ENCODE data around the gene MTLN. TPM values are rescaled to one million over a fixed set of nuclear protein-coding genes. Genes with fewer than 3 reads are reported as not detected.

Gene MTLN
- total and polyA plus RNA-seq, 2 of the 13 experiments (the other 11 are each of a cell fraction or from before 2014, with no cell fraction given), result 37.1 to 50.4 TPM

DNA sequence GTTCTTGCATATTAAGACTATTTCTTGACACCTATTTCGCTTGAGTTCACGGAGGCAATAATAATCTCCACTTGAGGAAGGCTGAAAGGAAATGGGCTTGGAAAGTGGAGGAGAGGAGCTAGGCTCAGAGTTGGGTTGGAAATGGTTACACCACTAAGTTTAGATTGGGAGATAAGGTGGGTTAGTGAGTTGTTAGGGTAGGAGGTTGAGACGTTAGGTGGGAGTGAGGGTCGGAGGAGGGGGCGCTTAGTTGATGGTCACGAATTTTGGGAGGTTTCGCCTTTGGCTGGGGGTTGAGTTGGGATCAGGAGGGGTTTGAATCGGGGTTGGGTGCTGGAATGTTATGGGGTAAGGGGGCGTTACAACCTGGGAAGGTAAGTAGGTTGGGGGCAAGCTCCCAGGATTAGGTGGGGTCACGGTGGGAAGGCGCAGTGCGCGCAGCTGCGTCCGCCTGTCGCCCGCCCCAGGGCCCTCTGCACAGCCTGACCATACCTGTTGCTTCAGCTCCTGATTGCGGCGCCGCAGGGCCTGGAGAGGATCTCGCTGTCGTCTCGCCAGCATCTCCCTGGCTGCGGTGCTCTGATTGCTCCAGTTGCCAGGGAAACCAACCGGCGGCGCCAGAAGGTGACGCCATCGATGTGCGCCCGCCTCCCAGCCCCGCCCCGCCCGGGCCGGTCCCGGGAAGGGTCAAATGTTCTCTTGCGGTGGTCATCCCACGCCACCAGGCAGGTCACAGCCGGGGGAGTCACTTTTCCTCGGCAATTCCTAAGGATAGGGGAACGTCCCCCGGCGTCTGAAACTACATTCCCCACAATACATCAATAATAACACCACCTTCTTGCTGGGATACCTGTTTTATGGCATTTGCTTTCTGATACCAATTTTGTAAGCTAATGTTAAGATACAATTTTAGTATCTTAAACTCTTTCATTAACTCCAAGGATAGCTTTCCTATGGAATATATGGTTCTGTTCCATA is 7.7 kb downstream of the MTLN start, which contains the start of gene NPHP1 (continued):
- TF ChIP-seq, protein P1, sequence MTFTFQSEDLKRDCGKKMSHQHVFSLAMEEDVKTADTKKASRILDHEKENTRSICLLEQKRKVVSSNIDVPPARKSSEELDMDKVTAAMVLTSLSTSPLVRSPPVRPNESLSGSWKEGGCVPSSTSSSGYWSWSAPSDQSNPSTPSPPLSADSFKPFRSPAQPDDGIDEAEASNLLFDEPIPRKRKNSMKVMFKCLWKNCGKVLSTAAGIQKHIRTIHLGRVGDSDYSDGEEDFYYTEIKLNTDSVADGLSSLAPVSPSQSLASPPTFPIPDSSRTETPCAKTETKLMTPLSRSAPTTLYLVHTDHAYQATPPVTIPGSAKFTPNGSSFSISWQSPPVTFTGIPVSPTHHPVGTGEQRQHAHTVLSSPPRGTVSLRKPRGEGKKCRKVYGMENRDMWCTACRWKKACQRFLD (CRISPR knock-in tag; IDR thresholded peaks at IDR 0.05; ENCODE audit: borderline replicate concordance), result no peak; the same call in 1 of the 2 replicates
- no peak for TF ChIP-seq BRCA1 (CRISPR knock-in tag; IDR thresholded peaks at IDR 0.05)
- TF ChIP-seq GATAD1 (CRISPR knock-in tag; IDR thresholded peaks at IDR 0.05), result peak; percentile 96
- TF ChIP-seq, protein P2, sequence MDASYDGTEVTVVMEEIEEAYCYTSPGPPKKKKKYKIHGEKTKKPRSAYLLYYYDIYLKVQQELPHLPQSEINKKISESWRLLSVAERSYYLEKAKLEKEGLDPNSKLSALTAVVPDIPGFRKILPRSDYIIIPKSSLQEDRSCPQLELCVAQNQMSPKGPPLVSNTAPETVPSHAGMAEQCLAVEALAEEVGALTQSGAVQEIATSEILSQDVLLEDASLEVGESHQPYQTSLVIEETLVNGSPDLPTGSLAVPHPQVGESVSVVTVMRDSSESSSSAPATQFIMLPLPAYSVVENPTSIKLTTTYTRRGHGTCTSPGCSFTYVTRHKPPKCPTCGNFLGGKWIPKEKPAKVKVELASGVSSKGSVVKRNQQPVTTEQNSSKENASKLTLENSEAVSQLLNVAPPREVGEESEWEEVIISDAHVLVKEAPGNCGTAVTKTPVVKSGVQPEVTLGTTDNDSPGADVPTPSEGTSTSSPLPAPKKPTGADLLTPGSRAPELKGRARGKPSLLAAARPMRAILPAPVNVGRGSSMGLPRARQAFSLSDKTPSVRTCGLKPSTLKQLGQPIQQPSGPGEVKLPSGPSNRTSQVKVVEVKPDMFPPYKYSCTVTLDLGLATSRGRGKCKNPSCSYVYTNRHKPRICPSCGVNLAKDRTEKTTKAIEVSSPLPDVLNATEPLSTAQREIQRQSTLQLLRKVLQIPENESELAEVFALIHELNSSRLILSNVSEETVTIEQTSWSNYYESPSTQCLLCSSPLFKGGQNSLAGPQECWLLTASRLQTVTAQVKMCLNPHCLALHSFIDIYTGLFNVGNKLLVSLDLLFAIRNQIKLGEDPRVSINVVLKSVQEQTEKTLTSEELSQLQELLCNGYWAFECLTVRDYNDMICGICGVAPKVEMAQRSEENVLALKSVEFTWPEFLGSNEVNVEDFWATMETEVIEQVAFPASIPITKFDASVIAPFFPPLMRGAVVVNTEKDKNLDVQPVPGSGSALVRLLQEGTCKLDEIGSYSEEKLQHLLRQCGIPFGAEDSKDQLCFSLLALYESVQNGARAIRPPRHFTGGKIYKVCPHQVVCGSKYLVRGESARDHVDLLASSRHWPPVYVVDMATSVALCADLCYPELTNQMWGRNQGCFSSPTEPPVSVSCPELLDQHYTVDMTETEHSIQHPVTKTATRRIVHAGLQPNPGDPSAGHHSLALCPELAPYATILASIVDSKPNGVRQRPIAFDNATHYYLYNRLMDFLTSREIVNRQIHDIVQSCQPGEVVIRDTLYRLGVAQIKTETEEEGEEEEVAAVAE (CRISPR knock-in tag; IDR thresholded peaks at IDR 0.05; ENCODE audit: borderline replicate concordance), result peak; percentile 57; the same call in 1 of the 2 replicates
- TF ChIP-seq ZNF225 (CRISPR knock-in tag; IDR thresholded peaks at IDR 0.05), result peak; percentile 75; the same call in 1 of the 2 replicates
- no peak for TF ChIP-seq ZFP90 (CRISPR knock-in tag; IDR thresholded peaks at IDR 0.05; ENCODE audit: borderline replicate concordance)
- TF ChIP-seq ZNF33A (CRISPR knock-in tag; IDR thresholded peaks at IDR 0.05; ENCODE audit: borderline replicate concordance), result no peak
- TF ChIP-seq, protein P3, sequence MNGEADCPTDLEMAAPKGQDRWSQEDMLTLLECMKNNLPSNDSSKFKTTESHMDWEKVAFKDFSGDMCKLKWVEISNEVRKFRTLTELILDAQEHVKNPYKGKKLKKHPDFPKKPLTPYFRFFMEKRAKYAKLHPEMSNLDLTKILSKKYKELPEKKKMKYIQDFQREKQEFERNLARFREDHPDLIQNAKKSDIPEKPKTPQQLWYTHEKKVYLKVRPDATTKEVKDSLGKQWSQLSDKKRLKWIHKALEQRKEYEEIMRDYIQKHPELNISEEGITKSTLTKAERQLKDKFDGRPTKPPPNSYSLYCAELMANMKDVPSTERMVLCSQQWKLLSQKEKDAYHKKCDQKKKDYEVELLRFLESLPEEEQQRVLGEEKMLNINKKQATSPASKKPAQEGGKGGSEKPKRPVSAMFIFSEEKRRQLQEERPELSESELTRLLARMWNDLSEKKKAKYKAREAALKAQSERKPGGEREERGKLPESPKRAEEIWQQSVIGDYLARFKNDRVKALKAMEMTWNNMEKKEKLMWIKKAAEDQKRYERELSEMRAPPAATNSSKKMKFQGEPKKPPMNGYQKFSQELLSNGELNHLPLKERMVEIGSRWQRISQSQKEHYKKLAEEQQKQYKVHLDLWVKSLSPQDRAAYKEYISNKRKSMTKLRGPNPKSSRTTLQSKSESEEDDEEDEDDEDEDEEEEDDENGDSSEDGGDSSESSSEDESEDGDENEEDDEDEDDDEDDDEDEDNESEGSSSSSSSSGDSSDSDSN (CRISPR knock-in tag; IDR thresholded peaks at IDR 0.05), result peak; percentile 26; the same call in 1 of the 2 replicates
- TF ChIP-seq GABPA (IDR thresholded peaks at IDR 0.05; ENCODE audit: low read depth, low read length), result no peak
- no peak; the same call in 1 of the 2 replicates for TF ChIP-seq GABPA (CRISPR knock-in tag; IDR thresholded peaks at IDR 0.05; ENCODE audit: low read depth)
- 0 out of 2 replicates have a peak, but pooled peaks have one; percentile 53 for TF ChIP-seq ZNF773 (CRISPR knock-in tag; IDR thresholded peaks at IDR 0.05; ENCODE audit: borderline replicate concordance)
- TF ChIP-seq, protein P4, sequence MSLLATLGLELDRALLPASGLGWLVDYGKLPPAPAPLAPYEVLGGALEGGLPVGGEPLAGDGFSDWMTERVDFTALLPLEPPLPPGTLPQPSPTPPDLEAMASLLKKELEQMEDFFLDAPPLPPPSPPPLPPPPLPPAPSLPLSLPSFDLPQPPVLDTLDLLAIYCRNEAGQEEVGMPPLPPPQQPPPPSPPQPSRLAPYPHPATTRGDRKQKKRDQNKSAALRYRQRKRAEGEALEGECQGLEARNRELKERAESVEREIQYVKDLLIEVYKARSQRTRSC (CRISPR knock-in tag; IDR thresholded peaks at IDR 0.05; ENCODE audit: low read depth), result no peak
- peak; percentile 39; the same call in 1 of the 2 replicates for TF ChIP-seq CEBPB (IDR thresholded peaks at IDR 0.05; ENCODE audit: borderline replicate concordance, low read depth, low read length)
- 0 out of 2 replicates have a peak, but pooled peaks have one; percentile 22 for TF ChIP-seq ZNF264 (CRISPR knock-in tag; IDR thresholded peaks at IDR 0.05)
- no peak for TF ChIP-seq ZNF20 (CRISPR knock-in tag; IDR thresholded peaks at IDR 0.05)
- no peak for TF ChIP-seq HMG20B (CRISPR knock-in tag; conservative IDR thresholded peaks at IDR 0.05)
- no peak for TF ChIP-seq ZMYM3 (CRISPR knock-in tag; IDR thresholded peaks at IDR 0.05)

Data from HepG2 (cell line).